GM04504 (cell line): ENCODE results near the gene WSCD2.

Experiments
- DNase-seq: peaks from one replicate; pipeline ENCODE4 v3.0.0-alpha.2; 2012; ENCODE audit warnings: low read depth

The WSCD2 gene

DNA sequence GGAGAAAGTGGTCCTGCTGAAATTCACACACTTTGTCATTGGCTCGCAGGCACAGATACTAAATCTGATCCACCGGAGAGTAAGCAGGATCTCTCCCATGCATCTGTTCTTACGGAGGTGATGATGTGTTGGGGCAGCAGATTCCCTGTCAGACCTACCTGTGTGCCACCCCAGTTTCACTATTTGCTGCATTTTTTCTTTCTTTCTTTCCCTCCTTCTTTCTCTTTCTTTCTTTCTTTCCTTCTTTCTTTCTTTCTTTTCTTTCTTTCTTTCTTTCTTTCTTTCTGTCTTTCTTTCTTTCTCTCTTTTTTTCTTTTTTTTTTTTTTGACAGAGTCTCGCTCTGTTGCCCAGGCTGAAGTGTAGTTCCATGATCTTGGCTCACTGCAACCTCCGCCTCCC is 37.4 kb downstream of the WSCD2 start:
- DNase-seq: no peak

GRCh38 chr12:108167974-108168373 is 38.9 kb downstream of the WSCD2 start:
- DNase-seq: no peak

- DNase-seq: no peak
Observed at GRCh38 chr12:108169708-108170107, 40.6 kb downstream of the WSCD2 start.

DNA sequence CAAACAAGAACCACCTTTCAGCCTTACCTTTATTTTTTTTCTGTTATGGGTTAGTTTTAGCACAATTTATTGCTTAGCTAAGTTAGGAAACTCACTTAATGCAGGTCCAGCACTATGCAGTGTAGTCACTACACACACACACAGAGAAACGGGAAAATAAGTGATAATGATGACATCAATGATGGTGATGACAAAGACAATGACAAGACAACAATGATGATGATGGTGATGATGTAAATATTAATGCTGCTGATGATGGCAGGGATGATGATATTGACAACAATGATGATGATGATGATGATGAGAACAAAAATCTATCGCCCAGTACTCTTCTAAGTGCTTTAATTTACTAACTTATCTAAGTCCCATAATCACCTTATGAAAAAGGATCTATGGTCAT is 41.1 kb downstream of the WSCD2 start:
- no peak for DNase-seq

GRCh38 chr12:108172033-108172432 is 42.9 kb downstream of the WSCD2 start:
- DNase-seq: no peak

DNA sequence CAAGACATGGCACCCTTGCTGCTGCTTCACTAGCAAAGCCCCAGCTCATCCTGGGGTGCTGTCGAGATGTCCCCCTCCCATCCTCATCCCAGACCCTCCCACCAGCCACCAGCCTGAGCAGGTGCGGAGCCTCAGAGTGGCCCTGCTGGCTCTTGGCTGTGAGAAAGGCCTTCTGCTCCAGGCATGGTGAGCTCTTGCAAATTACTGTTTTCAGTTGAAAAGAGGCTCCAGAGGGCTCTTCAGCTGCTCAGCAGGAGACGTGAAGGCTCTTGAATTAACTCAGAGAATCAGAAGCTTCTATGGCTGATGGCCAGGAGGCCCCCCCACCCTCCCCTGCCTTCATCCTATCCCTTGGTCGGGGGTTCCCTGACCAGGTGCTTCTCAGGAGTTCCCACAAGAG is 44.1 kb downstream of the WSCD2 start:
- DNase-seq: no peak

DNA sequence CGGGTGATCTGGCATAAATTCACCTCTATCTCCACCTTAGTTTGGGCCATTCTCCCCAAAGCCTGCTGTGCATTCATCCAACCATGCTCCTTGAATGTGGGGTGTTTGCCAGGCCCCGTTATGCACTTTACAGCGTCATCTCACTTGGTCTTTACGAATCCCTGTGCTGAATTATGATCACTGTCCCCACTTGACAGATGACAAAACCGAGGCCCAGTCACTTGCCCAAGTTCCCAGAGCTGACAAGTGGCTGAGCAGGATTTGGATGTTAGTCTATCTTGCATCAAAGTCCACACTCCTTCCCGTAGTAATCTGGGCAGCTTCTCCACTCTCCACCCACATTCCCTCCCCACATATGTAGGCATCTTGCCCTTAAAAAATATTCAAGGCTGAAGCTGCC is 44.8 kb downstream of the WSCD2 start:
- no peak for DNase-seq

- no peak for DNase-seq
Observed at GRCh38 chr12:108174641-108175040, 45.6 kb downstream of the WSCD2 start.

GRCh38 chr12:108175310-108175709 is 46.2 kb downstream of the WSCD2 start:
- DNase-seq: no peak

DNA sequence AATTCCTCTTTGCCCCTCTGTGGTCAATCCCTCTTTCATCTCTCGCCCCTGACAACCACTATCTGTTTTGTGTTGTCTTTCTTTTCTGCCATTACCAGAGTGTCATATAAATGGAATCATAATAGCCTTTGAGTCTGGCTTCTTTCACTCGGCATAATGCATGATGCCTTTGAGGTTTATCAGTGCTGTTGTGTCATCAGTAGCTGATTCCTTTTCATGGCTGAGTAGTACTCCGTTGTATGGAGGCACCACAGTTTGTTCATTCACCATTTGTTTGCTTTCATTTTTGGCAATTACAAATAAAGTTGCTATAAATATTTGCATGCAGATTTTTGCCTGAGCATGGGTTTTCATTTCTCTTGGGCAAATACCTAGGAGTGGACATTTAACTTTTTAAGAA is 47.2 kb downstream of the WSCD2 start:
- no peak for DNase-seq

GRCh38 chr12:108177131-108177530 is 48.0 kb downstream of the WSCD2 start:
- DNase-seq: no peak

DNA sequence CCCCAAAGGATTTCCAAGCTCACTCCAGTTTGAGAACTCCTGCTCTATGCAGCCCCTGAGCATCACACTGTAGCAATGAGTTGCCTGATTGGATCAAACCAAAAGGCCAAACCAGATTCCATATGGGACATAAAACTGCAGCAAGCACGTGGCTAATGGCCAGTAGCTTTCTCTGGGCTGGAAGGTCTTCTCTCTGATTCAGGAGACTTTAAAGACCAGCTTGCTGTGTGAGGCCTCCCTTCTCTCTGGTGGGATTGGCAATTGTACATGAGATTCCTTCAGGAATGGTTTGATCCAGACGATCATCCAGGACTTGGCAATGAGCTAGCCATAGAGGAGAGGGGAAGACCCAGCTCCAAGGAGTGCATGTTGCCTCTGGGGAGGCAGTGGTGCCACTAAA is 50.2 kb downstream of the WSCD2 start:
- DNase-seq: no peak

DNA sequence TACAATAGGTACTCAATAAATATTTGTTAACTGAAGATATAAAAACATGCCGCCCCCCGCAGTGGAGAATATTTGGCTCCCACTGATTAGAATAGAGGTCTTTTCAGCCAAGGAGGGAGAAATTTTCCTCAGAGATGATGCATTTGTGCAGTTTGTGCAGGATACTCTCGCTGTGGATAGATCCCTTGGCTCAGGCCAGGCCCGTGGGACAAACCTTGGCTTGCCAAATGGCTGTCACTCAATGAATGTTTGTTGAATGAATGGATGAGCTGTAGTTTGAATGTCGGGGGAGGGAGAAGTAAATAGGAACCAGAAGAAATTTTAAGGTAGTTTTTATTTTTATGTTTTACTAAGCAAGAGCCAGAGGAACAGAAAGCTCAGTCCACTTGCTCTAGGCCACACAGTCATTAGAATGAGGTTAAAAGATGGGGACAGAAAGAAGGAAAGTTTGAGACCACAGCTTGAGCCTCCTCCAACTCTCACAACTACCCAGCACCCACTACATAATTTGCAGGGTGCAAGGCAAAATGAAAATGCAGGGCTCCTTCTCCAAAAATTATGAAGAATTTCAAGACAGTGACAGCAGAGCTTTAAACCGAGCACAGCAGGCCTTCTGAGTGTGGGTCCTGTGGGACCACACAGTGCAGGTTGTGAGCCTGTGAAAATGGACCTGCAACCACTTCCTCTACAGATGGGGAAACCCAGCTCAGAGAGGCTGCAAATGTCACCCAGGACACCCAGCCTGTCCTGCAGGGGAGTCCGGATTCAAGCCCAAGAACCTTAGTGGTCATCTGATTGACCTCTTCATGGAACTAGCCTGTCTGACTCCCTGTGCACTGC is 51.4 kb downstream of the WSCD2 start:
- no peak for DNase-seq

GRCh38 chr12:108181095-108181454 is 52.0 kb downstream of the WSCD2 start:
- DNase-seq: no peak

- no peak for DNase-seq
Observed at GRCh38 chr12:108182096-108182495, 53.0 kb downstream of the WSCD2 start.

DNA sequence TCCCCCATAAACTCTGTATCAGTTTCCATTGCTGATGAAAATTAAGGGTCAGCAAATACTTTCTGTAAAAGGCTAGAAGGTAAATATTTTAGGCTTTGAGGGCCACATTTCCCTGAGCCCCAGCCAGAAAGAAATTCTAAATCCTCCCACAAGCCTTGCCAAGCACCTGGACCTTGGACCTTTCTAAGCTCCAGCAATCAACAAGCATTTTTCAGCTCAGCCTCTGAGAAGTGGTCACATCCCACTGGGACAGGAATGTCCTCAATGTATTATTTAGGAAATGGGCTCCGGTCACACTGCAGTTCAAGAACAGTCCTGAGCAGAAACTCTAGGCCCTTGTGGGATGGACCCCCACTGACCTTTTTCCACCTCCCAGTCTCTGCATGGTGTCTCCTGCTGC is 55.9 kb downstream of the WSCD2 start:
- no peak for DNase-seq

- DNase-seq: no peak
Observed at GRCh38 chr12:108187831-108188230, 58.7 kb downstream of the WSCD2 start.

DNA sequence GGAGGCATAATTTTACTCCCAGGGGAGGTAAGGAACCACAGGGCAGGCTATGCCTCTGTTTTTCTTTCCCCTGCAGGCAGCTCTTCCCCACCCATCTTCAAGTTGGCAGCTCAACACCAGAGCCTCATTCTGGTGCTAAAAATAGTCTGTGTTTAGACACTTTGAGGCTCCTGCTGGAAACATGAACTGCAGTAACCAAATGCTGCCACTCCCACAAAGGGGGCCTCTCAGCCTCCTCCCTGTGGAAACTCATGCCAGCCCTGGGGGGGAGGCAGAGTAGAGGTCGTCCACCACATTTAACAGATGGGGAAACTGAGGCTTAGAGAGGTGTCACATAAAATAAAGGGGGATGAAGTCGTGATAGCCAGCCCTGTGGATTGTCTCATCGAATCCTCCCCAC is 61.4 kb downstream of the WSCD2 start:
- DNase-seq: no peak

DNA sequence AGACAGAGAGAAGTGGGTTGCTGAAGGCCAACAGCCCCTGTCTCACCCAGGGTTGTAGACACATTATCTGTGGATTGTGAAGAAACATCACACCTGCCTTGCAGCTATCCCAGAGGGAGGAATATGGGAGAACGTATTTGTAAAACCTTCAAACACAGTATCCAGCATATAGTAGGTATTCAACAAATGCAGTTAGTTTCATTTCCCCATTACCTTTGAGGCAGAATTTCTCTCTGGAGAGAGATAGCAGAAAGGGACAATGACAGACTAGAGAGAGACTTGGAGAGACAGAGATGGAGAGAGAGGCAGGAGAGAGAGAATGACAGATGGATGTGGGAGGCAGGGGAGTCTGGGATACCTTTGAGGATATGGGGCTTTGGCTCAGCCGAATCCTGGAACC is 62.0 kb downstream of the WSCD2 start:
- no peak for DNase-seq

DNA sequence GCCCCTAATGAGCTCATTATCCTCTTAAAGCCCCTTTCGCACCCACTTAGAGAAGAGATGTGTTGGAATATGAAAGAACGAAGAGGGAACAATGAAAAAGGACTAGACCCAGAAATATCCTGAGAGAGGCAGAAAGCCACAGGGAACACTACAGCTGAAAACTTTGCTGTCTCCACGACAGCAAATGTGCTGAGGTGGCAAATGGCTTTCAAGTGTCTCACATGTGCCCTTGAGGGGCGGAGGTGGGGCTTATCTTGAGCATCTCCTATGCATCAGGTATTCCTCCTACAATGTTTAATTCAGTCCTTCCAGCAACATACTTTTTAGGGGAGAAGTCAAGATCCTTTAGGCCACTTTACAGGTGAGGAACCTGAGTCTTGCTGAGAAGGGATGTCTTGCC is 62.9 kb downstream of the WSCD2 start:
- DNase-seq: no peak

DNA sequence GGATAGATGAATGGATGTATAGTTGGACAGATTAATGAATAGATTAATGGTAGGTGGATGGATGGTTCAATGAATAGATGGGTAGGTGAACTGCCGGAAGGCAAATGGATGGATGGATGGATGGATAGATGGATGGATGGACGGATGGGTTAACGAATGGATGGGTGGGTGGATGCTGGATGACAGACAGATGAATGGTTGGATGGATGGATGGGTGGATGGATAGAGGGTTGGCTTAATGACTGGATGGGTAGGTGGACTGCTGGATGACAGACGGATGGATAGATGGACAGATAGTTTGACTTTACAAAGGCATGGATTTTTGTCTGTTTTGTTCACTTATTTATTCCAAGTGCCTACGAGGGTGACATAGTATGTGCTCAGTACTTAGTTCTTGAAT is 64.4 kb downstream of the WSCD2 start:
- DNase-seq: no peak

DNA sequence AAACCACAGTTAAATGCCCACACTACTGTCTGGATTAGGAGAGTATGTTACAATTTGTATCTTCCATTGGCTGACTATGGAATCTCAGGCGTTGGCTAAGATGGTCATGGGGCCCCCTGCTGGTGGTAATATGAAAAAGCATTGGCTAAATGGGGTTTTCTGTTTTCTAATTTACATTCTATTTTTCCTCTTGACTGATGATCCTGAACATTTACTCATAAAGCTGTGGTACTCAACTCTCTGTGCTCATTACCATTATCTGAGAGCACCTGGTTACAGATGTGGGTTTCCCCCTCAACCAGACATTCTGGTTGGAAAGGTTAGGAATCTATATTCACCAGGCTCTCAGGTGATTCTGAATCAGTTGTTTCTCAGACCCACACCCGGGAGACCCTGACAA is 64.8 kb downstream of the WSCD2 start:
- DNase-seq: no peak

DNA sequence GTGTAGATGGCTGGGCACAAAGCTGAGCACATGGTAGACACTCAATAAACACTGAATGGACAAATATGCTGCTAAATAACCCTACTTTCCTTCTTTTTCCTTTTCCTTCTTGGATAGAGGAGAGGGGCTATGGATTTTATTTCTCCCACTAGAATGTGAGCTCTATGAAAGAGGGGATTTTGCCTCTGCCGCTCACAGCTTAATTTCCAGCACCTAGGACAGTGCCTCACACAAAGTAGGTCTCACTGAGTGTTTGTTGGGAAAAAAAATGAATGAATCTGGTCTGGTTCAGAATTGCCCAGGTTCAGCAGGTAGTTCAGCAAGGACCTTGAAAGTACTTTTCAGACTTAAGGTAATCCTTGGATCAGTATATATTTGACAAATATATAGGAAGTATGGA is 65.5 kb downstream of the WSCD2 start:
- no peak for DNase-seq

- no peak for DNase-seq
Observed at GRCh38 chr12:108196319-108196718, 67.2 kb downstream of the WSCD2 start.

GRCh38 chr12:108196921-108197320 is 67.8 kb downstream of the WSCD2 start:
- DNase-seq: no peak
